Parathyroid adenoma (tissue), 2 donors: ENCODE measurements around the gene DEFB110.

Source experiments
- H2AFZ ChIP-seq: fragments of 300-600 bp; sonication (generic); one replicate; pipeline ENCODE4 v1.7.0; 2017; ENCODE audit warnings: antibody characterized with exemption, mild to moderate bottlenecking
- H3K27ac ChIP-seq: fragments of 300-600 bp; sonication (generic); one replicate; pipeline ENCODE4 v1.7.0; 2017
- H3K27me3 ChIP-seq: fragments of 300-600 bp; sonication (generic); one replicate; pipeline ENCODE4 v1.7.0; 2017; ENCODE audit warnings: low read length; ENCODE audit not compliant: control insufficient read depth, insufficient read depth
- H3K36me3 ChIP-seq: fragments of 300-600 bp; sonication (generic); one replicate; pipeline ENCODE4 v1.7.0; 2017; ENCODE audit warnings: low read length; ENCODE audit not compliant: control insufficient read depth, insufficient read depth
- H3K4me1 ChIP-seq: fragments of 300-600 bp; sonication (generic); one replicate; pipeline ENCODE4 v1.7.0; 2017; ENCODE audit warnings: control low read depth
- H3K4me2 ChIP-seq: fragments of 300-600 bp; sonication (generic); one replicate; pipeline ENCODE4 v1.7.0; 2017; ENCODE audit warnings: low read length
- H3K4me3 ChIP-seq: fragments of 300-600 bp; sonication (generic); one replicate; pipeline ENCODE4 v1.7.0; 2017; ENCODE audit warnings: low read depth, low read length
- H3K79me2 ChIP-seq: fragments of 300-600 bp; sonication (generic); one replicate; pipeline ENCODE4 v1.7.0; 2017; ENCODE audit warnings: control low read depth
- H3K9ac ChIP-seq: fragments of 300-600 bp; sonication (generic); one replicate; pipeline ENCODE4 v1.7.0; 2017; ENCODE audit warnings: mild to moderate bottlenecking
- H3K9me3 ChIP-seq: fragments of 300-600 bp; sonication (generic); one replicate; pipeline ENCODE4 v1.7.0; 2017; ENCODE audit warnings: low read length; ENCODE audit not compliant: control insufficient read depth
- CTCF ChIP-seq: fragments of 300-600 bp; sonication (generic); IDR thresholded peaks from one replicate; pipeline ENCODE4 v1.7.0; 2017; ENCODE audit warnings: antibody characterized with exemption, mild to moderate bottlenecking
- donor health status: primary hyperparathyroidism.

The DEFB110 gene

GRCh38 chr6:50021894-50022293 lies at the start of gene DEFB110:
Gene DEFB110, minus strand, starts transcription at chr6:50021994. Its CDS starts 59 bp downstream, at chr6:50021935.
- no peak within 1 kb of the TSS for H3K4me3 ChIP-seq

DNA sequence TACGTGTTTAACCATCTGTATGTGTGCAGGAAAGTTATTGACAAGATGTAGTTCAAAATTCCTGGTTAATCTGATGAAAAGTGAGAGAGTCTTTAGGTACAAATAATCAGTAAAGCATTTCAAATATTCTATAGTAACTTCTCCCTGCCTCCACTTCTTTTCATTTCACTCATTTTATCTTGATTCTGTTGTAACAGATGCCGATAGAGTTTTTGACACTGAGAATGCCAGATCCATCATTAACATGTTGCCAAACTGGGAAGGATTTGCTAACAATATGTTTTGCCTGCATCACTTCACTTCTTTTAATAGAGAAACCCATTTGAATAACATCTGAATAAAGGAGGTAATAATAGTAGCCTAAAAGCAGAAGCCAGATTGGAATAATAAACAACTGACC lies 48.3 kb upstream of the DEFB110 start:
- Histone ChIP-seq H3K4me2 (no peak overlapping the region), H3K27ac (no peak overlapping the region), H3K4me1 (no peaks in the 10 kb centered on the region), H3K9ac (no peak overlapping the region), H3K9me3 (no peaks in the 10 kb centered on the region), H3K79me2 (no peaks in the 10 kb centered on the region), H2AFZ (no peak overlapping the region), H3K27me3 (no peaks in the 10 kb centered on the region), H3K4me3 (no peak overlapping the region), H3K36me3 (no peaks in the 10 kb centered on the region)
- no peak for TF ChIP-seq CTCF

More at GRCh38 chr6:50021894-50022293, at the start of gene DEFB110:
- no peak within 1 kb of the TSS for H2AFZ ChIP-seq
- H3K4me2 ChIP-seq: no peak within 1 kb of the TSS
- H3K4me1 ChIP-seq: no peaks in the 10 kb centered on the region
- no peaks in the 10 kb centered on the region for H3K27me3 ChIP-seq
- H3K79me2 ChIP-seq: no peaks in the 10 kb centered on the region
- no peak within 1 kb of the TSS for H3K9ac ChIP-seq
- no peak within 1 kb of the TSS for H3K27ac ChIP-seq
- no peak for TF ChIP-seq CTCF
- no peaks in the 10 kb centered on the region for H3K36me3 ChIP-seq
- H3K9me3 ChIP-seq: no peaks in the 10 kb centered on the region

GRCh38 chr6:50062051-50062450 lies 40.3 kb upstream of the DEFB110 start:
- no peak overlapping the region for H3K9ac ChIP-seq
- H3K4me3 ChIP-seq: no peak overlapping the region
- H3K4me1 ChIP-seq: no peaks in the 10 kb centered on the region
- H2AFZ ChIP-seq: no peak overlapping the region
- H3K4me2 ChIP-seq: no peak overlapping the region
- no peak overlapping the region for H3K27ac ChIP-seq
- no peaks in the 10 kb centered on the region for H3K79me2 ChIP-seq
- H3K9me3 ChIP-seq: no peaks in the 10 kb centered on the region
- H3K27me3 ChIP-seq: no peaks in the 10 kb centered on the region
- no peak for TF ChIP-seq CTCF
- no peaks in the 10 kb centered on the region for H3K36me3 ChIP-seq

GRCh38 chr6:50056242-50056641 lies 34.4 kb upstream of the DEFB110 start:
- Histone ChIP-seq H3K9me3 (no peaks in the 10 kb centered on the region), H3K9ac (no peak overlapping the region), H2AFZ (no peak overlapping the region), H3K36me3 (no peaks in the 10 kb centered on the region), H3K4me3 (no peak overlapping the region), H3K79me2 (no peaks in the 10 kb centered on the region), H3K4me2 (no peak overlapping the region), H3K27me3 (no peaks in the 10 kb centered on the region), H3K27ac (no peak overlapping the region), H3K4me1 (no peaks in the 10 kb centered on the region)
- no peak for TF ChIP-seq CTCF

DNA sequence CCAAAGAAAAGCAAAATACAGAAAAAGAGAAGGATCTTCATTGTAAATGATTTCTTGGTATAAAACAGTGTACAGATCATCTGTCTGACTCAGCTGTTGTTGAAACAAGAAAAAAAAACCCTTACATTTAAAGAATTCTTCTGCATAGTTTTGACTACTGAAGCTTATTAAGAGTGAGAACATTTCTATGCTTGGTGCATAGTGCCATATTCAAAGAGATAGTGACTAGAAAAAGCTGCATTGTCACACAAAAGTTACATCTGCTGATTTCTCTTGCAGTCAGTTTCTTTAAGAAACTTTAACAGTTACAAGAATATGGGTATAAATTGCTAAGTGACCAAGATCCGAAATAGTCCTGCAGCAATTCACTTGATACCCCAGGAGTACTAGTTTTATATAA lies 28.0 kb upstream of the DEFB110 start, which contains the start of gene DEFB112:
Gene DEFB112 (minus strand): TSS at position 101 of the 400 bp plus-strand sequence. CDS start 60 bp downstream, at position 41.
- TF ChIP-seq CTCF: no peak
- Histone ChIP-seq H3K4me1 (no peaks in the 10 kb centered on the region), H3K4me2 (no peak within 1 kb of the TSS), H3K27ac (no peak within 1 kb of the TSS), H3K36me3 (no peaks in the 10 kb centered on the region), H3K27me3 (no peaks in the 10 kb centered on the region), H3K4me3 (no peak within 1 kb of the TSS), H3K79me2 (no peaks in the 10 kb centered on the region), H3K9me3 (no peaks in the 10 kb centered on the region), H2AFZ (no peak within 1 kb of the TSS), H3K9ac (no peak within 1 kb of the TSS)
